Upper lobe of left lung (tissue), 6 donors: ENCODE results near the gene CEP41. TPM values are rescaled to one million over a fixed set of nuclear protein-coding genes. Genes with fewer than 3 reads are reported as not detected.

Experiments
- ATAC-seq, 2 donors: fragments of 200-7000 bp; cut with Tn5 transposase; one replicate each; pipeline ENCODE4 v1.9.1; 2022; ENCODE audit warnings: mild to moderate bottlenecking in 2 of 2, moderate library complexity in 2 of 2; ENCODE audit not compliant: low FRiP score in 2 of 2
- DNase-seq, 2 donors: peaks; one replicate each; pipeline ENCODE4 v3.0.0-alpha.2; 2019 to 2020
- H3K27ac ChIP-seq, 4 donors: fragments of 200-600 bp; sonication (generic); one replicate each; pipeline ENCODE4 v1.5.1; 2016 to 2019
- H3K27me3 ChIP-seq, 4 donors: fragments of 200-600 bp; sonication (generic); one replicate each; pipeline ENCODE4 v1.5.1; 2017 to 2019
- H3K36me3 ChIP-seq, 4 donors: fragments of 200-600 bp; sonication (generic); one replicate each; pipeline ENCODE4 v1.5.1; 2016 to 2019
- H3K4me1 ChIP-seq, 4 donors: fragments of 200-600 bp; sonication (generic); one replicate each; pipeline ENCODE4 v1.5.1; 2018 to 2019
- H3K4me3 ChIP-seq, 4 donors: fragments of 200-600 bp; sonication (generic); one replicate each; pipeline ENCODE4 v1.5.1; 2017 to 2019; ENCODE audit warnings: mild to moderate bottlenecking in 2 of 4, moderate library complexity in 1 of 4
- H3K9me3 ChIP-seq, 4 donors: fragments of 200-600 bp; sonication (generic); one replicate each; pipeline ENCODE4 v1.5.1; 2018 to 2019
- CTCF ChIP-seq, 6 experiments: fragments of 450-650 bp in 4 of 6; fragments of 200-600 bp in 2 of 6; sonication (generic) in 2 of 6; IDR thresholded peaks; one replicate each; pipeline ENCODE4 v1.5.1; 2016 to 2019; ENCODE audit warnings: antibody characterized with exemption in 6 of 6
- EP300 ChIP-seq, 4 donors: sonication (generic); formaldehyde crosslinking; IDR thresholded peaks; one replicate each; pipeline ENCODE4 v1.5.1; 2017; ENCODE audit warnings: antibody characterized with exemption in 4 of 4, control low read depth in 2 of 4
- POLR2A ChIP-seq, 4 donors: fragments of 450-650 bp; IDR thresholded peaks; one replicate each; pipeline ENCODE4 v1.5.1; 2016 to 2017; ENCODE audit warnings: antibody characterized with exemption in 4 of 4, mild to moderate bottlenecking in 2 of 4
- POLR2AphosphoS5 ChIP-seq, 2 donors: sonication (generic); formaldehyde crosslinking; IDR thresholded peaks; one replicate each; pipeline ENCODE4 v1.5.1; 2017; ENCODE audit warnings: antibody characterized with exemption in 2 of 2
- WGBS, 2 donors: methylation state at CpG; one replicate each; pipeline ENCODE4 v1.1.5; 2017 to 2018; 5-methylcytosine and 5-hydroxymethylcytosine counted together
- total RNA-seq, 6 donors: library from RNA; depleted of rRNA in 4 of 6; stranded (reverse); fragments of >200 nt in 4 of 6; gene quantifications; one replicate each; pipeline versions ENCODE4 v1.1.0 to v1.2.1, GENCODE V29; 2016 to 2021
- donor health status: DM: no; HTN: no; CAD: no; lungs with moderate emphysema.
- donor health status: DM: no; HTN: yes; CAD: no; lungs with severe emphysema.

Gene CEP41
- total RNA-seq, 6 donors from 2014 or later, result 4.3 to 11.5 (median 7.2) TPM

GRCh38 chr7:130418306-130418705 lies 22.5 kb downstream of the CEP41 start:
- no peaks in the 10 kb centered on the region for H3K9me3 ChIP-seq
- H3K4me3 ChIP-seq, result no peak overlapping the region
- peaks cover 0 to 5% (median 3%) of the 10 kb centered on the region in 4 donors for H3K4me1 ChIP-seq
- no peak for DNase-seq
- TF ChIP-seq CTCF (IDR thresholded peaks at IDR 0.05) (no peak), POLR2AphosphoS5 (IDR thresholded peaks at IDR 0.05) (no peak), POLR2A (IDR thresholded peaks at IDR 0.05) (no peak), EP300 (IDR thresholded peaks at IDR 0.05) (no peak)
- 95 to 98% methylated on average over 7 of the region's 7 CpGs for WGBS, 2 donors
- no peak overlapping the region for H3K27ac ChIP-seq
- no peaks in the 10 kb centered on the region for H3K27me3 ChIP-seq
- H3K36me3 ChIP-seq, result no peaks in the 10 kb centered on the region
- ATAC-seq, result no peak

- H3K27ac ChIP-seq, result no peak overlapping the region
- TF ChIP-seq POLR2AphosphoS5 (IDR thresholded peaks at IDR 0.05), result no peak
- no peak for TF ChIP-seq POLR2A (IDR thresholded peaks at IDR 0.05)
- TF ChIP-seq EP300 (IDR thresholded peaks at IDR 0.05), result no peak
- DNase-seq, result no peak
- peaks cover 0 to 5% (median 2%) of the 10 kb centered on the region in 4 donors for H3K4me1 ChIP-seq
- WGBS, 2 donors, result 44 to 49% methylated on average over 5 of the region's 5 CpGs
- no peaks in the 10 kb centered on the region for H3K36me3 ChIP-seq
- no peaks in the 10 kb centered on the region for H3K9me3 ChIP-seq
- ATAC-seq, result no peak
- no peak overlapping the region for H3K4me3 ChIP-seq
- no peaks in the 10 kb centered on the region for H3K27me3 ChIP-seq
These were observed 23.6 kb downstream of the CEP41 start for GRCh38 chr7:130417213-130417612.

DNA sequence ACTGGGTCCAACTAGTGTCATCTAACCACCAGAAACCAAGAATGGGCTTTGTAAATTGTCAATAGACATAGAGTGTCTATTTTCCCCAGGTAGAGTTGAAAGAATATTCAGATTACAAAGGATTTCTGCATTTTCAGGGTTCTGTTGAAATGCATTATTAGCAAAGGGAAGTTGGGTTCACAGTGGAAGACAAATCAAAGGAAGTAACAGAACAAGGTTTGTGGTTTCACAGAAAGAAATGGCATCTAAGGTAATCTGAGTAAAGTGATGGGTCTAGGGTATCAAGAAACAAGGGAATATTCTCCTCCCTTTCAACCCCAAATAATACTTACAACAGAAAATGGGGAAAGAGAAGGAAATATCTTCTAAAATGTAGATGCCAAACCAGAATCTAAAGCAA lies 25.8 kb downstream of the CEP41 start:
- TF ChIP-seq POLR2A (IDR thresholded peaks at IDR 0.05) (no peak), EP300 (IDR thresholded peaks at IDR 0.05) (no peak), CTCF (IDR thresholded peaks at IDR 0.05) (no peak), POLR2AphosphoS5 (IDR thresholded peaks at IDR 0.05) (no peak)
- Histone ChIP-seq H3K9me3 (no peaks in the 10 kb centered on the region), H3K4me1 (no peaks in the 10 kb centered on the region), H3K27ac (no peak overlapping the region), H3K4me3 (no peak overlapping the region), H3K36me3 (no peaks in the 10 kb centered on the region), H3K27me3 (no peaks in the 10 kb centered on the region)
- no peak for DNase-seq
- ATAC-seq, result no peak

DNA sequence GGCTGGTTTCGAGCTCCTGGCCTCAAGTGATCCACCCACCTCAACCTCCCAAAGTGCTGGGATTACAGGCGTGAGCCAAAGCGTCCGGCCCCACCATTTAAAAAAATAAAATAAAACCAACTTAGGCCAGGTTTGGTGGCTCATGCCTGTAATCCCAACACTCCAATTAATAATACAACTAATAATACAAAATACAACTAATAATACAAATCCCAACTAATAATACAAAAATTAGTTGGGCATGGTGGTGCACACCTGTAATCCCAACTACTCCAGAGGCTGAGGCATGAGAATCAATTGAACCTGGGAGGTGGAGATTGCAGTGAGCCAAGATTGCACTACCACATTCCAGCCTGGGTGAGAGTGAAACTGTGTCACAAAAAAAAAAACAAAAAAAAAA lies 27.6 kb downstream of the CEP41 start:
- Histone ChIP-seq H3K27ac (no peak overlapping the region), H3K27me3 (no peaks in the 10 kb centered on the region), H3K36me3 (no peaks in the 10 kb centered on the region), H3K9me3 (no peaks in the 10 kb centered on the region), H3K4me1 (peaks cover 0 to 9% (median 2%) of the 10 kb centered on the region in 4 donors), H3K4me3 (no peak overlapping the region)
- ATAC-seq (no peak), DNase-seq (no peak)
- TF ChIP-seq CTCF (IDR thresholded peaks at IDR 0.05), result no peak
- TF ChIP-seq POLR2AphosphoS5 (IDR thresholded peaks at IDR 0.05), result no peak
- no peak for TF ChIP-seq POLR2A (IDR thresholded peaks at IDR 0.05)
- no peak for TF ChIP-seq EP300 (IDR thresholded peaks at IDR 0.05)
- WGBS, 2 donors, result 81 to 97% methylated on average over 4 of the region's 4 CpGs

GRCh38 chr7:130410868-130411541 lies 29.8 kb downstream of the CEP41 start:
- no peaks in the 10 kb centered on the region for H3K9me3 ChIP-seq
- DNase-seq, result no peak
- no peak for TF ChIP-seq POLR2AphosphoS5 (IDR thresholded peaks at IDR 0.05)
- no peak for TF ChIP-seq POLR2A (IDR thresholded peaks at IDR 0.05)
- TF ChIP-seq EP300 (IDR thresholded peaks at IDR 0.05), result no peak
- TF ChIP-seq CTCF (IDR thresholded peaks at IDR 0.05), result no peak
- no peak for ATAC-seq
- no peak overlapping the region for H3K27ac ChIP-seq
- no peaks in the 10 kb centered on the region for H3K36me3 ChIP-seq
- 53 to 71% methylated on average over 4 of the region's 4 CpGs for WGBS, 2 donors
- H3K4me3 ChIP-seq, result no peak overlapping the region
- H3K27me3 ChIP-seq, result no peaks in the 10 kb centered on the region
- H3K4me1 ChIP-seq, result peaks cover 0 to 10% (median 2%) of the 10 kb centered on the region in 4 donors
